ENCODE measurements around the gene RFX5. TPM values are rescaled to one million over a fixed set of nuclear protein-coding genes. Genes with fewer than 3 reads are reported as not detected.

RFX5 gene
- total and polyA plus RNA-seq, 2 of the 13 experiments (the other 11 are each of a cell fraction or from before 2014, with no cell fraction given), result 17.9 to 36.2 TPM

- Histone ChIP-seq H3K27me3 (ENCODE audit: control insufficient read depth in 1 of 2, insufficient read depth in 2 of 2, low read length in 2 of 2) (no peaks in the 10 kb centered on the region; a peak in 1 of 5 replicates), H3K79me2 (ENCODE audit: insufficient read depth, low read length) (peaks cover 5% of the 10 kb centered on the region), H3K36me3 (replicated peaks in 1 of 2; ENCODE audit: control insufficient read depth in 1 of 2, insufficient read depth in 2 of 2, low read length in 2 of 2) (no peaks in the 10 kb centered on the region), H3K4me2 (ENCODE audit: low read depth, low read length) (peak overlapping the region; percentile 98), H3K9me3 (ENCODE audit: low read length) (no peaks in the 10 kb centered on the region), H3K4me3 (replicated peaks in 1 of 3; ENCODE audit: insufficient read depth in 1 of 3, low read depth in 2 of 3, low read length in 3 of 3) (peak overlapping the region in 1 of 3 experiments; percentile 70; a peak in 2 of 6 replicates), H3K9ac (ENCODE audit: insufficient read depth, low read depth, low read length) (no peak overlapping the region), H4K20me1 (ENCODE audit: insufficient read depth, low read length) (no peaks in the 10 kb centered on the region), H2AFZ (ENCODE audit: low read length) (no peak overlapping the region), H3K4me1 (ENCODE audit: insufficient read depth, low read length) (peaks cover 41% of the 10 kb centered on the region), H3K27ac (ENCODE audit: extremely low read length, insufficient read depth, low read length) (no peak overlapping the region)
- no TSS peak for BruUV-seq (replicated peaks)
- DNase-seq (ENCODE audit: low spot score) (no peak), FAIRE-seq (no peak), ATAC-seq (no peak)
- in situ Hi-C loops (cut with HindIII; ENCODE audit: extremely low pct_ligation_motif_present, low pct_unique_long_range_greater_than_20kb) (no loop called here), intact Hi-C loops (cut with micrococcal nuclease; ENCODE audit: unreplicated experiment) (loop anchor here (2.0 kb wide), 1 partner anchor 26 kb away; the partner anchor contains the start of gene RFX5)
- ChIA-PET CTCF (ENCODE audit: low intra/inter-chr PET ratio, low total read pairs) (no interaction called here), POLR2A (interaction anchor here (0.7 to 2.2 kb wide), 11 partner anchors 12 to 174 kb away, joined by 3 to 24 read pairs (median 5); partner anchors contain the start of genes PI4KB, PSMB4, RFX5 and ZNF687)
- WGBS (ENCODE audit: low lambda C conversion rate), result 66% methylated on average over 11 of the region's 14 CpGs
- no peak for TF ChIP-seq ZNF564 (CRISPR knock-in tag; IDR thresholded peaks at IDR 0.05)
- no peak for TF ChIP-seq THAP8 (CRISPR knock-in tag; IDR thresholded peaks at IDR 0.05; ENCODE audit: borderline replicate concordance)
- TF ChIP-seq, protein P1, sequence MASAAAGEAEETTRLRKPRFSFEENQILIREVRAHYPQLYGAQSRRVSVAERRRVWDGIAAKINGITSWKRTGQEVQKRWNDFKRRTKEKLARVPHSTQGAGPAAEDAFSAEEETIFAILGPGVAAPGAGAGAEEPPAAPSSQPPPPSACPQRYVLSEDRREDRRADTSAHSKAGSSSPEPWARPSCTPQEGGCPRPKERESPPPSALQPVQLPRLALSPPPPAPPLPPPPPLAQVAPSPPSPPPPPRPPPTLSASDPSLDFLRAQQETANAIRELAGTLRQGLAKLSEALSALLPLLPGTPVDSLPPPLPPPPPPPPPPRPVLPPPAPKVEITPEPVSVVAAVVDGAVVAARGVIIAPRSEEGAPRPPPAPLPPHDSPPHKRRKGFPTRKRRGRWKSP (CRISPR knock-in tag; IDR thresholded peaks at IDR 0.05), result no peak
- no peak for TF ChIP-seq LBX2 (CRISPR knock-in tag; IDR thresholded peaks at IDR 0.05; ENCODE audit: borderline replicate concordance)
- no peak for TF ChIP-seq HMGA1 (CRISPR knock-in tag; conservative IDR thresholded peaks at IDR 0.05)
- no peak for TF ChIP-seq ZNF740 (CRISPR knock-in tag; IDR thresholded peaks at IDR 0.05)
- TF ChIP-seq SRSF9 (IDR thresholded peaks at IDR 0.05; ENCODE audit: borderline replicate concordance, insufficient read depth, low read depth, low read length, poor library complexity, severe bottlenecking), result no peak
- TF ChIP-seq SIN3B (IDR thresholded peaks at IDR 0.05; ENCODE audit: low read length), result no peak
- TF ChIP-seq, protein P2, sequence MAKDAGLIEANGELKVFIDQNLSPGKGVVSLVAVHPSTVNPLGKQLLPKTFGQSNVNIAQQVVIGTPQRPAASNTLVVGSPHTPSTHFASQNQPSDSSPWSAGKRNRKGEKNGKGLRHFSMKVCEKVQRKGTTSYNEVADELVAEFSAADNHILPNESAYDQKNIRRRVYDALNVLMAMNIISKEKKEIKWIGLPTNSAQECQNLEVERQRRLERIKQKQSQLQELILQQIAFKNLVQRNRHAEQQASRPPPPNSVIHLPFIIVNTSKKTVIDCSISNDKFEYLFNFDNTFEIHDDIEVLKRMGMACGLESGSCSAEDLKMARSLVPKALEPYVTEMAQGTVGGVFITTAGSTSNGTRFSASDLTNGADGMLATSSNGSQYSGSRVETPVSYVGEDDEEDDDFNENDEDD (CRISPR knock-in tag; IDR thresholded peaks at IDR 0.05; ENCODE audit: borderline replicate concordance), result no peak
- no peak for TF ChIP-seq ZNF451 (CRISPR knock-in tag; IDR thresholded peaks at IDR 0.05)
- TF ChIP-seq TCF7 (IDR thresholded peaks at IDR 0.05; ENCODE audit: low read depth), result no peak
- TF ChIP-seq, protein P3, sequence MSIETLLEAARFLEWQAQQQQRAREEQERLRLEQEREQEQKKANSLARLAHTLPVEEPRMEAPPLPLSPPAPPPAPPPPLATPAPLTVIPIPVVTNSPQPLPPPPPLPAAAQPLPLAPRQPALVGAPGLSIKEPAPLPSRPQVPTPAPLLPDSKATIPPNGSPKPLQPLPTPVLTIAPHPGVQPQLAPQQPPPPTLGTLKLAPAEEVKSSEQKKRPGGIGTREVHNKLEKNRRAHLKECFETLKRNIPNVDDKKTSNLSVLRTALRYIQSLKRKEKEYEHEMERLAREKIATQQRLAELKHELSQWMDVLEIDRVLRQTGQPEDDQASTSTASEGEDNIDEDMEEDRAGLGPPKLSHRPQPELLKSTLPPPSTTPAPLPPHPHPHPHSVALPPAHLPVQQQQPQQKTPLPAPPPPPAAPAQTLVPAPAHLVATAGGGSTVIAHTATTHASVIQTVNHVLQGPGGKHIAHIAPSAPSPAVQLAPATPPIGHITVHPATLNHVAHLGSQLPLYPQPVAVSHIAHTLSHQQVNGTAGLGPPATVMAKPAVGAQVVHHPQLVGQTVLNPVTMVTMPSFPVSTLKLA (IDR thresholded peaks at IDR 0.05), result peak; percentile 46; the same call in 1 of the 2 replicates
- TF ChIP-seq, protein P4, sequence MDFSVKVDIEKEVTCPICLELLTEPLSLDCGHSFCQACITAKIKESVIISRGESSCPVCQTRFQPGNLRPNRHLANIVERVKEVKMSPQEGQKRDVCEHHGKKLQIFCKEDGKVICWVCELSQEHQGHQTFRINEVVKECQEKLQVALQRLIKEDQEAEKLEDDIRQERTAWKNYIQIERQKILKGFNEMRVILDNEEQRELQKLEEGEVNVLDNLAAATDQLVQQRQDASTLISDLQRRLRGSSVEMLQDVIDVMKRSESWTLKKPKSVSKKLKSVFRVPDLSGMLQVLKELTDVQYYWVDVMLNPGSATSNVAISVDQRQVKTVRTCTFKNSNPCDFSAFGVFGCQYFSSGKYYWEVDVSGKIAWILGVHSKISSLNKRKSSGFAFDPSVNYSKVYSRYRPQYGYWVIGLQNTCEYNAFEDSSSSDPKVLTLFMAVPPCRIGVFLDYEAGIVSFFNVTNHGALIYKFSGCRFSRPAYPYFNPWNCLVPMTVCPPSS (IDR thresholded peaks at IDR 0.05), result no peak
- no peak for TF ChIP-seq ZNF644 (CRISPR knock-in tag; IDR thresholded peaks at IDR 0.05; ENCODE audit: low read depth)
- TF ChIP-seq, protein P5, sequence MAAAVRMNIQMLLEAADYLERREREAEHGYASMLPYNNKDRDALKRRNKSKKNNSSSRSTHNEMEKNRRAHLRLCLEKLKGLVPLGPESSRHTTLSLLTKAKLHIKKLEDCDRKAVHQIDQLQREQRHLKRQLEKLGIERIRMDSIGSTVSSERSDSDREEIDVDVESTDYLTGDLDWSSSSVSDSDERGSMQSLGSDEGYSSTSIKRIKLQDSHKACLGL (CRISPR knock-in tag; IDR thresholded peaks at IDR 0.05), result no peak
- no peak for TF ChIP-seq NONO (IDR thresholded peaks at IDR 0.05)
- TF ChIP-seq NONO (CRISPR knock-in tag; conservative IDR thresholded peaks at IDR 0.05), result no peak
- TF ChIP-seq ZNF776 (CRISPR knock-in tag; IDR thresholded peaks at IDR 0.05), result no peak
- no peak for TF ChIP-seq ZFP36L2 (CRISPR knock-in tag; IDR thresholded peaks at IDR 0.05)
Observed at GRCh38 chr1:151373196-151373595, 26.1 kb upstream of the RFX5 start.

Measured in HepG2 (cell line).